Psoas muscle (tissue), 8 donors: ENCODE measurements around the gene NAV2. TPM values are rescaled to one million over a fixed set of nuclear protein-coding genes. Genes with fewer than 3 reads are reported as not detected.

Experiments used
- ATAC-seq, 4 donors: fragments of 200-7000 bp; cut with Tn5 transposase; one replicate each; pipeline ENCODE4 v1.9.1; 2020; ENCODE audit warnings: moderate library complexity in 3 of 4, mild to moderate bottlenecking in 2 of 4
- DNase-seq, 2 donors: peaks; one replicate each; pipeline ENCODE4 v3.0.0-alpha.2; 2020
- H3K27ac ChIP-seq: fragments of 200-600 bp; one replicate; pipeline ENCODE4 v1.8.0; 2022
- H3K27me3 ChIP-seq, 3 donors: fragments of 200-600 bp in 1 of 3; one replicate each; pipeline versions ENCODE4 v1.6.1 to v1.8.0; 2013 to 2022; ENCODE audit warnings: low read length in 2 of 3, mild to moderate bottlenecking in 2 of 3, moderate library complexity in 1 of 3; ENCODE audit not compliant: insufficient read depth in 3 of 3
- H3K36me3 ChIP-seq, 2 donors: fragments of 200-600 bp in 1 of 2; one replicate each; pipeline versions ENCODE4 v1.6.1 to v1.8.0; 2013 to 2022; ENCODE audit warnings: low read depth in 1 of 2, mild to moderate bottlenecking in 1 of 2, moderate library complexity in 1 of 2; ENCODE audit not compliant: insufficient read depth in 1 of 2
- H3K4me1 ChIP-seq: fragments of 200-600 bp; one replicate; pipeline ENCODE4 v1.8.0; 2022
- H3K4me3 ChIP-seq: fragments of 200-600 bp; one replicate; pipeline ENCODE4 v1.8.0; 2022; ENCODE audit warnings: mild to moderate bottlenecking
- H3K9me3 ChIP-seq: fragments of 200-600 bp; one replicate; pipeline ENCODE4 v1.8.0; 2022
- CTCF ChIP-seq: fragments of 200-600 bp; IDR thresholded peaks from one replicate; pipeline ENCODE4 v1.8.0; 2022; ENCODE audit warnings: antibody characterized with exemption
- WGBS, 3 donors: extraction: QIAGEN DNeasy Blood & Tissue Kit; methylation state at CpG; one replicate each; pipeline versions ENCODE4 v1.1.6 to v1.1.7; 2013; 5-methylcytosine and 5-hydroxymethylcytosine counted together
- intact Hi-C, 2 donors: fragments of 100-400 bp; cut with DNase I; formaldehyde crosslinking; loops; one replicate each; pipeline versions ENCODE4 v1.11.0 to v1.14.2; 2022
- polyA plus RNA-seq, 3 donors: library from polyadenylated mRNA; stranded (reverse); fragments of 200-250 nt; gene quantifications; one replicate each; pipeline ENCODE4 v1.2.3, GENCODE V29; 2013
- total RNA-seq, 4 donors: library from RNA; stranded (reverse); fragmentation: NEBNext Ultra II Directional in 2 of 4; extraction: Animal tissue kit (Norgen Biotek cat#: 25700) in 2 of 4; gene quantifications; one replicate each; pipeline versions ENCODE4 v1.2.1 to v1.2.4, GENCODE V29; 2021 to 2023
- donor health status: healthy with polysubstance abuse.
- donor health status: DM: no; HTN: no; CAD: no; lungs with moderate emphysema.
- donor health status: Bipolar disorder and iron deficiency.
- donor health status: healthy.
- donor health status: DM: yes; HTN: yes; CAD: no.
- donor health status: DM: no; HTN: no; CAD: no.
- donor health status: DM: no; HTN: no; CAD: no.
- donor health status: DM: yes; HTN: yes; CAD: no.

Gene NAV2
- total and polyA plus RNA-seq, 7 donors: 0.68 to 21.8 (median 2.9) TPM

GRCh38 chr11:19935507-19935906 lies 222.9 kb downstream of the NAV2 start:
- no peak for DNase-seq
- Histone ChIP-seq H3K9me3 (no peaks in the 10 kb centered on the region), H3K27me3 (no peaks in the 10 kb centered on the region), H3K27ac (no peak overlapping the region), H3K4me1 (no peaks in the 10 kb centered on the region), H3K36me3 (peaks cover 0 to 21% of the 10 kb centered on the region in 2 donors), H3K4me3 (no peak overlapping the region)
- ATAC-seq: no peak
- no peak for TF ChIP-seq CTCF
- intact Hi-C loops: no loop called here
- WGBS, 3 donors: 77 to 87% (median 81%) methylated on average over 4 of the region's 4 CpGs

- ATAC-seq (no peak), DNase-seq (no peak)
- Histone ChIP-seq H3K9me3 (no peaks in the 10 kb centered on the region), H3K4me1 (no peaks in the 10 kb centered on the region), H3K27ac (no peak overlapping the region), H3K27me3 (no peaks in the 10 kb centered on the region), H3K36me3 (peaks cover 0 to 21% of the 10 kb centered on the region in 2 donors), H3K4me3 (no peak overlapping the region)
- WGBS, 3 donors: 92 to 95% (median 94%) methylated on average over 9 of the region's 9 CpGs
- TF ChIP-seq CTCF: no peak
- intact Hi-C loops: no loop called here
These were observed 223.8 kb downstream of the NAV2 start for GRCh38 chr11:19936461-19936860.

- peak in 2 of 4 donors; percentile 44 to 47 for ATAC-seq
- H3K36me3 ChIP-seq: peaks cover 5 to 23% of the 10 kb centered on the region in 2 donors
These were observed 225.7 kb downstream of the NAV2 start for GRCh38 chr11:19938169-19938856.

GRCh38 chr11:19938866-19939265 lies 226.2 kb downstream of the NAV2 start:
- Histone ChIP-seq H3K27ac (no peak overlapping the region), H3K27me3 (no peaks in the 10 kb centered on the region), H3K36me3 (peaks cover 5 to 18% of the 10 kb centered on the region in 2 donors), H3K4me3 (no peak overlapping the region), H3K4me1 (no peaks in the 10 kb centered on the region), H3K9me3 (no peaks in the 10 kb centered on the region)
- TF ChIP-seq CTCF: no peak
- ATAC-seq (no peak), DNase-seq (no peak)
- intact Hi-C loops: no loop called here
- WGBS, 3 donors: 63 to 79% (median 64%) methylated on average over 4 of the region's 4 CpGs

More at GRCh38 chr11:19938169-19938856, 225.7 kb downstream of the NAV2 start:
- H3K9me3 ChIP-seq: no peaks in the 10 kb centered on the region
- no peaks in the 10 kb centered on the region for H3K27me3 ChIP-seq
- DNase-seq: peak in 1 of 2 donors; percentile 40
- 69 to 75% (median 70%) methylated on average over 10 of the region's 10 CpGs for WGBS, 3 donors
- H3K4me1 ChIP-seq: no peaks in the 10 kb centered on the region
- H3K27ac ChIP-seq: no peak overlapping the region
- TF ChIP-seq CTCF: peak; percentile 69
- no peak overlapping the region for H3K4me3 ChIP-seq
- intact Hi-C loops: no loop called here
